GM19193 (cell line): ENCODE results near the gene CUBN.

Experiments
- POLR2A ChIP-seq: IDR thresholded peaks from 4 replicates; pipeline ENCODE4 v1.6.1; 2011; ENCODE audit not compliant: insufficient read depth, insufficient read length; ENCODE audit errors: extremely low read depth

The CUBN gene

DNA sequence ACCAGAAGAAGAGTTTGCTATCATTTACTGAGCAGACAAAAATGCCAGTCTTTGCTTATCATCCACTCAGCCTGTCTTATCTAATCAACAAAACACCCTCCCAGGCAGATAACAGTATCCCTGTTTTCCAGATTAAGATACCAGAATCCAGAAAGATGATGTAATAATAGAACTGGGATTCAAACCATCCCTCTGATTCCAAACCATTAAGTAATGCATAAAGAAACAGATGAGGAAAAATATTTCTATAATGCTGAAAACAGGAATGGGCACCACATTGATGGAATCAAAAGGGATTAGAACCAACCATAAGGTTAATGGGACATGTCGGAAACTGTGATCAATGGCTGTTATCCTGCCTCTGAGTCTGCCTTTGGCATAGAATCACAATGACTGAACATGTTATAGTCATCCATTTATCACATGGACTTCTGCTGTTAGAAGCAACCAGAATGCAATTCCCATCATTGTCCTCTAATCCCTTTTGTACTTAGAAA lies 220.3 kb downstream of the CUBN start:
- no peak for TF ChIP-seq POLR2A

DNA sequence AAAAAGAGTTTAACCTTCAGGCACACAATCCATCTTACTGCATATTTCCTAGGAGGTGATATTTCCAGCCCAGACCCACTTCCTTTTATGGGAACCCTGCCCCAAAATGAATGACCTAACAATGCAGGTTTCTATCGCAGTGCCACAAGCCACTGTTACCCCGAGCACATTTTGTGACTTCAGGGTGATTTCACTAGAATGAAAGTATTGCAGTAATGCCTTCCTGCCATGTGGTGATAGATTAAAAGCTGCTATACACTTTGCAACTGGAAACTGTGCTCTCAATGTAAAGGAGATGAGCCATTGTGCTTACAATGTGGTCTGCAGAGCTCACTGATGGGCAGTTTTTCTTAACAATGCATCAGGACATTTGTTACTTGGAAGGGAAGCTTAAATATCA lies 221.9 kb downstream of the CUBN start:
- no peak for TF ChIP-seq POLR2A

DNA sequence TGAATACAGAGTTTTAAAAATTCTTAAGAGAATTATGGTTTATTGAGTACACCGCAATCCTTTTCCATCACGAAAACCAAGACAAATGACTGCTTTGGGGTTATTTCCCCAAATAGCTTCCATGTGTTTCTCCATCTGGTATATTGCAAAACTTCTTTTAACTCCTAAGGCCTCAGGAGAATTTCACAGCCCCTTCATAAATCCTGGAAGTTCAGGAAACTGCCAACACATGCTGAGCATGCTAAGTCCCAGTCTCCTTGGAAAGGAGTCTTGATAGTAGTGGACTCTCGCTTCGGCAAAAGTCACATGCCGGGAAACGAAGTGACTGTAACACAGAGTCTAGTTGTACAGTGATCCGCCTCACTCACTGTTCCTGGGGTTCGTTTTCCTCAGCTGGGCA lies 224.3 kb downstream of the CUBN start:
- TF ChIP-seq POLR2A, result no peak

DNA sequence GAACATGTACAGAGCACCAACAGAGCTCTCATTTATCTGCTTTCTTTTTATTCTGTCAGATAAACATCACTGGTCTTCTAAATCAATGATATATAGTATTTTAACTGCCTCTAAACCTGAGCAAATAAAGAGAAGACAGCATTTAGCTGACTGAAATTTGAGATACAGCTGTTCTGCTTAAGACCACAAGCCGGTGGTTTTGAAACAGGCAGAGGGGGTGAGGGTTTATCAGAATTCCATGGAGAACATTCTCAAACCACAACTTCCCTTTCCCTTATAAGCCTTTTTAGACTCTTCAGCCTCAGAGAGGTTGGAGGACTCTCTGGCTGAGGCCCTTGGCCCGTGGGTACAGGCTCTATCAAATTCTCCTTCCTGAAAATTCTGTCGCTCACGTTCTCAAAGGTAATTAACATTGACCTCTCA lies 225.0 kb downstream of the CUBN start:
- TF ChIP-seq POLR2A, result no peak

DNA sequence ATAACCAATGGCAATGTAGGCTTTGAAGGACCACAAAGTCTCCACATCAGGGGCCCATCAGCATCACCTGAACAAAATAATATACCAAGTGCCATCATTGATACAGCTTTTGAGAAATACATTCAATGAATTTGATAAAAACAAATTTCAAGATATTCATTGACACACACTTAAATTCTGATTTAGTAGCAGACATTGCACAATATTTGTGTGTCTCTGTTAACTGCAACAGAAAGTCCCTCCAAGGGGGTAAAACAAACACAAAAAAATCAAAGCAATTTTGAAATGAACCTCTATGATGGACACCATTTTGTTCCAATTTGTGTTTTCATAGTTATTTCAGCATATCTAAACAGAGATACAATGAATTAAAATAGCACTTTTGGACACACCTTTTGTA lies 225.6 kb downstream of the CUBN start:
- no peak for TF ChIP-seq POLR2A

DNA sequence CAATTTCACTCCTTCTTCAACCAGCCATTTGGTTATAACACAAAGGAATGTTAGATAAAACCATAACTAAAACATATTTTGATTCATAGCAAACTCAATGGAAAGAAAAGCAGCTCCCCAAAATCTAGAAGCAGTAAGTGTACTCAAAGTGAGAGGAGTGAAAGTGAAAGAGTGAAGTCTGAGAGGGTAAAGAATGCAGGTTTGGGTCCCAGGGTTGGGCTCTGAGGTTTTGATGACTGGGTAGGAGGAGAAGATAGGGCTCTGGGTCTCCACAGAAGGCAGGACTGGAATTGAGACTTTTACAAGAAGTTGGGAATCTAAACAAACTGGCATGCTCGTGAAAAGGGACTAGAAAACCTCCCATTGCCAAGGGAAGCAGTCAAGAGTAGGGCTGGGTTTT lies 227.0 kb downstream of the CUBN start:
- TF ChIP-seq POLR2A, result no peak

DNA sequence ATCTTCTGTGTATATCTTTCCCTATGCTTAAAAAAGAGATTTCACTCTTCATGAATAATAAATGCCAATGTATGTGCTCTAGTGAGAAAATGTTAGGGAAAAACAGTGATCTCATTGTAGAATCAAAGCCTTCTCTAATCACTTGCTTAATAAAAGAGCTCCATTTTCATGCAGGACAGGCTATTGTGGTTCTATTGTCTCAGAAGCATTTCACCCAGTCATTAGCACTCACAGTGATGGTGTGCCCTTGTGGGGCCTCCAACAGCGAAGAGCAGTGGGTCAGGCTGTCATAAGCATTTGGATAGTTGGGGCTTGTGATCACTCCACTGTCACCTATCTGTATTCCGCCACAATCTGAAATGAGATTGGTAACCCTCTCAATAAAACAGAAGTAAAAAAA lies 228.5 kb downstream of the CUBN start:
- no peak for TF ChIP-seq POLR2A

DNA sequence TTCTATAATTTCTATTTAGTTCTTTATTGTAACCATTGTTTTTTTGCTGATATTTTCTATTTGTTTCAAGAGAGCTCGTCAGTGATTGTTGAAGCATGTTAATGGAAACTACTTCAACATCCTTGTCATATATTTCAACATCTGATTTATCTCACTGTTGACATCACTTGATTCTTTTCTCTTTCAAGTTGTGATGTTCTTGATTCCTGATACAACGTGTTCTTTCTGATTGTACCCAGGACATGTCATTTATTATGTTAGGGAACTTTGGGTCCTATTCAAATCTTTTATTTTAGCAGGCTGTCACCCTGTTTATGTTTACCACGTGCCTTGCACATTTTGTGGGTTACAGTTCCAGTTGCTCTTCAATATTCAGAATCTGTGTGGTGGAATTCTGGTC lies 232.6 kb downstream of the CUBN start:
- TF ChIP-seq POLR2A, result no peak

DNA sequence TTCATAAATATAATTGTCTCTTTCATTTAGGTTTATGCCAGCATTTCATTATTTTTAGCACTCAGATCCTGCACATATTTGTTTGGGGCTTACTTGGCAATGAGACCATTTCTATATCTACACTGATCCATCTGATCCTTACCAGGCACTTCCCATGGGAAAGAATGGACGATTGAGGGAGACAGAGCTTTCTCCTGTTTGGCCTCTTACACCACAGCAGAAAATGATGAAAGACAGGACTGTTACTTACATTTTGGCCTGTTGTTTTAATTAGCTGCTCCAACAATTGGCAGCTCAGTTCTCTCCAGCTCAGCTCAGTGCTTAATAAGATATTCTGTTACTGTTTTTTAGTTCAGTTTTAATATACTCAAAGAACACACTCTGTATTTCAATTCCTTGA lies 234.8 kb downstream of the CUBN start:
- TF ChIP-seq POLR2A, result no peak

DNA sequence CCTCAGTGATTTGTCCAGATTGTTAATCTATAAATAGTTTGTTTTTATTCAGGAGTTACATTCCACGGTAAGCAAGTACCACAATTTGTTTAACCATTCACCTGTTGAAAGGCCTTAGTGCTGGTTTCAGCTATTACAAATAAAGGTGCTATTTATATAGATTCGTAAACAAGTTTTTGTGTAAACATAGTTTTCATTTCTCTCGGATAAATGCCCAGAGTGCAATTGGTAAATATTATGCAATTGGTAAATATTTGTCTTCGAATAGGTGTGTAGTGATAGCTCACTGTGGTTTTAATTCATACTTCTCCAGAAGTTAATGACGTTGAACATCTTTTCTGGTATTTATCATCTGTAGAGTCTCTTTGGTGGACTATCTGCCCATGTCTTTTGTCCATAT lies 235.9 kb downstream of the CUBN start:
- TF ChIP-seq POLR2A, result no peak

DNA sequence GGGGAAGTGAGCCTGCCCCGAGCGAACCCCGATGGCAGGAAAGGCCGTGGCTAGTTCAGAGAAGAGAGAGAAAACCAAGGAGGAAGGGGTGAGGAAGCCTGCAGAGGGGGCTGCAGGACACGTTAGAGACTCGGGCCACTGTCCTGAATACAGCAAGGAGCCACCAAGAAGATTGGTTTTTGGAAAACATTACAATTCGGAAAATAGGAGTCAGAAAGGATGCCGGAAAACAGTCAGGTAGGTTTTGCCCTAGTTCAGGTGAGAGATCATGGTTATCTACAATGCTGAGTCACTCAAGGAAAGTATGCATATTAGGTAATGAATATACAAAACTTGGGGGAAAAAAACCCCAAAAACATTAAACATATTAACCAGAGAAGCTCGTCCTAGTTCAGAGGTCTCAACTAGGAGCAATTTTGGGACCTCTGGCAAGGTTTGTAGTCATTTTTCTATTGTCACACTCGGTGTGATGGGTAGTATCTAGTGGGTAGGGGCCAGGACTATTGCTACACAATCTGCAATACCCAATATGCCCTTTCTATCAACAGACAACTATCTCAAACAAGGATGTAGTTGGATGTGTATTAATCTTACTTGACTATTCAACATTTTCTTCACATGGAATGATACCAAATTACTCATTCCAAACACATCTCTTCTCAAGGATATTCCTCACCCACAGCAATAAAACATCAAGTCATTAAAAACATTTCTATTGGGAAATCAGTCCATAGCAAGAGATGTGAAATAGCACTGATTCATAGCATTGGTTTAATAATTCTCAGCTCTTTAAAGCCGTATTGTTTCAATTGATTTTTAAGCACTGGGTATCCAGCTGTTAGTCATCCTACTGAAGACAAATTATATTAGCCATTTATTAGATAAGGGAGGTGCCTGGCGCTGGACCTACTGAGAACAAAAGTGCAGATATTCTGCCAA lies 238.0 kb downstream of the CUBN start:
- TF ChIP-seq POLR2A, result no peak

DNA sequence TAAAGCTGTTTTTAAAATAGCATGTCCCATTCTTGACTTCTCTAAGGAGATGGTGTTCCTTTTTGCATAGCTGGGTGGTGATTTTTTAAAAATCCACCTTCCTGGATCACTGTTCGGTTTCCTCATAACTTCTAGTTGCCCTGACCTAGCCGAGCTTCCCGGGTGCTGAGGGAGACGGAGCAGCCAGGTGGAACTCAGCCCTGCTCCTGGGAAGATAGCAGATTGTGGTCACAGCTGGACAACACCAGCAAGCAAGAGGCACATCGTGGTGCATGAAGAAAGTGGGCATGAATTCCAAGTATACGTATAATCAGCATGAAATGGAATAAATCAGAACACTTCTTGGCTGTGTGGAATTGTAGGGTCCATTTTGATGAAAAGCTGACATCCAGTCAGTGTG lies 238.9 kb downstream of the CUBN start:
- TF ChIP-seq POLR2A, result no peak

DNA sequence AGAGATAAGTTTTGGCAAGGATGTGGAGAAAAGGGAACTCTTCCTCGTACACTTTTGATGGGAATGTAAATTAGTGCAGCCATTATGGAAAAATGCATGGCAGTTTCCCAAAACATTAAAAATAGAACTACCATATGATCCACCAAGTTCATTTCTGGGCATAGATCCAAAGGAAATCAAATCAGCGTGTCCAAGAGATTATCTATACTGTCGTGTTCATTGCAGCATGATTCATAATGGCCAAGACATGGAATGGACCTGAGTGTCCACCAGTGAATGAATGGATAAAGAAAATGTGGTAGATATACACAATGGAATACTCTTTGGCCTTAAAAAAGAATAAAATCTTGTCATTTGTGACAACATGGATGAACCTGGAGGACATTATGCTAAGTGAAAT lies 242.0 kb downstream of the CUBN start:
- no peak for TF ChIP-seq POLR2A

DNA sequence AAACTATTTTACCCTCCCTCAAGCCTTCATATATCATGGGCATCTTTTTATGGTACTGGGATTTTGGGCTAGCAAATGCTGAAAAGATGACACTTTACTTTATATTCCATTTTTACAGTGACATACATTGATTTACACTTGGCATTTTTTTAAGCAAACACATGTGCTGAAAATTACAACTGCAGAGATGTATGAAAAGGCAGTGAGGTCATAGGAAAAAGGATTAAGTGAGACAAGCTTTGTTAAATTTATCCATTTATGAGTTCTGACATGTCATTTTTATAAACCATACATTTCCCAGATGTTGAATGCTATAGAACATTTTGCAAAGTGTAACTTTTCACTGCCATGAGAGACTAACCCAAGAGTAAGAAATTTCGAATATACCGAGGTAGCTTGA lies 243.6 kb downstream of the CUBN start:
- no peak for TF ChIP-seq POLR2A

DNA sequence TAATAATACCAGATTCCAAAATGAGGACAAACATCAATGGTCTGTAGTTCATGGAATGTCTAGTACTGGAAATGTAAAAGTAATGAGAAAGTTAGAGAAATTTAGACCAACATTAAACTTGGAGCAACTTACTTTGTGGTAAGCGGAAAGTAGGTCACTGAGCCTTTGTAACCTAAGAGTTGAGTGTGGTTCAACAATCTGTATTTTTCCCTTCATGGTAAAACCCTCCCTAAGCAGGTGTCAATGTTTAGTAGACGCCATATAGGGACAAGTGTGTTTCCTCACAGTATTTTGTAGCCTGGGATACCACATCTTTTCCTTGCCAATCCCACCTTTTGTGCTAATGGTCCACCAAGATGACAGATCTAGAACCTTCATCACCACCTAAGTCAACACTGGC lies 245.1 kb downstream of the CUBN start:
- no peak for TF ChIP-seq POLR2A

DNA sequence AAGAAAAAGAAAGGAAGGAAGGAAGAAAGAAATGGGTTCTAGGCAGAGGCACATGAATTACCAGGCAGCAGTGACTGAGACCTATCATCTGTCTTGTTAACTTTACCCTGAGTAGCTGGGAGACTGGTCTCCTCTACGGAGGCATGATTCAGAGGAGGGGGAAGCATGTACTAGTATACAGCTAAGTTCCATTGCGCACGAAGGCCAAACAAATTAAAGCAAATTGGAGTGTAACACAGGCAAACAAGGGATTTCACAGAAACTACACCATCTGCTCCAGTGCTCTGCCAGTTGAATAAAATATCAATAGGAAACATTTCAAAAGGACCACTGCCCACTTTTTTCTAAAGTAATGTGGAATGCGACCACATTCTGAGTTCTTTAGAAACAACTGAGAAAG lies 246.5 kb downstream of the CUBN start:
- no peak for TF ChIP-seq POLR2A
